Neutrophil (primary cell): ENCODE measurements around the gene MARS1.
A peak's percentile ranks its signal among the peaks of the same experiment; 100 is the strongest.

ENCODE experiments used
- H3K27ac ChIP-seq: fragments of 200-600 bp; sonication (generic); 2 replicates; pipeline ENCODE4 v1.5.1; 2016; ENCODE audit warnings: mild to moderate bottlenecking, moderate library complexity
- H3K27me3 ChIP-seq: fragments of 200-600 bp; sonication (generic); 2 replicates; pipeline ENCODE4 v1.6.0; 2016; ENCODE audit warnings: mild to moderate bottlenecking
- H3K36me3 ChIP-seq: fragments of 200-600 bp; sonication (generic); 2 replicates; pipeline ENCODE4 v1.5.1; 2017
- H3K4me1 ChIP-seq, 2 experiments: fragments of 200-600 bp in 1 of 2; sonication (generic) in 1 of 2; 1 replicate in 1 of 2; 2 replicates in 1 of 2; pipeline versions ENCODE4 v1.5.1 to v1.6.1; 2013 to 2016; ENCODE audit warnings: low read depth in 1 of 2, low read length in 1 of 2, mild to moderate bottlenecking in 1 of 2, moderate library complexity in 1 of 2; ENCODE audit not compliant: control insufficient read depth in 1 of 2, insufficient read depth in 1 of 2
- H3K4me3 ChIP-seq, 2 experiments: fragments of 200-600 bp in 1 of 2; sonication (generic) in 1 of 2; 1 replicate in 1 of 2; 2 replicates in 1 of 2; pipeline ENCODE4 v1.5.1; 2013 to 2016; ENCODE audit warnings: low read depth in 1 of 2, low read length in 1 of 2, mild to moderate bottlenecking in 1 of 2, moderate library complexity in 1 of 2
- H3K9me3 ChIP-seq: fragments of 200-600 bp; sonication (generic); 2 replicates; pipeline ENCODE4 v1.5.1; 2016
- TF ChIP-seq, protein P1 (sequence below): fragments of 200-600 bp; sonication (generic); IDR thresholded peaks from 2 replicates; pipeline ENCODE4 v1.5.1; 2016; ENCODE audit warnings: antibody characterized with exemption

Gene MARS1

DNA sequence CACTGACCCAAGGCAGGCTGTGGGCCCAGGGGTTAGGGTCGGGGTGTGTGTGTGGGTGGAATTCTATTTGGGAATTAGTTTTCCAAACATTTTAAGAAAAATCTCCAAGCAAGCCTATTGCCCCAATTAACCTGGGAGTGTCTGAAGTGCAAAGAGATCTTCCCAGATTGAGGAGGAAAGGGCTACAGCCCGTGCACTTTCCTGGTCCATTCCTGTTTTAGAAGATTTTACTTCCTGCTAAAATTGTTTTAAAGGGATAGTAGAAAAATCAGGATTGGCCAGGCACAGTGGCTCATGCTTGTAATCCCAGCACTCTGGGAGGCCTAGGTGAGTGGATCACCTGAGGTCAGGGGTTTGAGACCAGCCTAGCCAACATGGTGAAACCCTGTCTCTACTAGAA lies 53.8 kb downstream of the MARS1 start:
- Histone ChIP-seq H3K4me1 (peaks cover 23 to 24% of the 10 kb centered on the region in 2 experiments), H3K9me3 (no peaks in the 10 kb centered on the region), H3K27me3 (no peaks in the 10 kb centered on the region), H3K4me3 (no peak overlapping the region), H3K27ac (no peak overlapping the region), H3K36me3 (peaks cover 53% of the 10 kb centered on the region)
- TF ChIP-seq, protein P1, sequence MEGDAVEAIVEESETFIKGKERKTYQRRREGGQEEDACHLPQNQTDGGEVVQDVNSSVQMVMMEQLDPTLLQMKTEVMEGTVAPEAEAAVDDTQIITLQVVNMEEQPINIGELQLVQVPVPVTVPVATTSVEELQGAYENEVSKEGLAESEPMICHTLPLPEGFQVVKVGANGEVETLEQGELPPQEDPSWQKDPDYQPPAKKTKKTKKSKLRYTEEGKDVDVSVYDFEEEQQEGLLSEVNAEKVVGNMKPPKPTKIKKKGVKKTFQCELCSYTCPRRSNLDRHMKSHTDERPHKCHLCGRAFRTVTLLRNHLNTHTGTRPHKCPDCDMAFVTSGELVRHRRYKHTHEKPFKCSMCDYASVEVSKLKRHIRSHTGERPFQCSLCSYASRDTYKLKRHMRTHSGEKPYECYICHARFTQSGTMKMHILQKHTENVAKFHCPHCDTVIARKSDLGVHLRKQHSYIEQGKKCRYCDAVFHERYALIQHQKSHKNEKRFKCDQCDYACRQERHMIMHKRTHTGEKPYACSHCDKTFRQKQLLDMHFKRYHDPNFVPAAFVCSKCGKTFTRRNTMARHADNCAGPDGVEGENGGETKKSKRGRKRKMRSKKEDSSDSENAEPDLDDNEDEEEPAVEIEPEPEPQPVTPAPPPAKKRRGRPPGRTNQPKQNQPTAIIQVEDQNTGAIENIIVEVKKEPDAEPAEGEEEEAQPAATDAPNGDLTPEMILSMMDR, result no peak

DNA sequence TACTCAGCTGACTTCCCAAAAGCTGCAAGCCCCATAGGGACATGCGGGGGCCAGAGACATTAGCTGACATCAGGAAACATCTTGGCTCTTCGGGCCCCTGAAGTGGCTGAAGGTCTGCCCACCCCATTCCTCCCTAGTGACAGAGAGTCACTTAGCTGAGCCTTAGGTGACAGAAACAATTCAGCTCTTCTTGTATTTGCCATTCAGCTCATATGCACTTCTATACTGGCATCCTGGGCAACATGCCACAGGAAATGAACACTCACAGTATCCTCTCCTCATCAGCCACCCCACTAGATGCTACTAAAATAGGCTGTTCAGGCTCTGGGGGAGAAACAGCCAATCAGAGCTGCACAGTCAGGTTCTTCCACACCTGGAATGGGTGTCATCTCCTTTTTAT lies 55.7 kb downstream of the MARS1 start:
- Histone ChIP-seq H3K4me1 (peaks cover 31 to 32% of the 10 kb centered on the region in 2 experiments), H3K4me3 (no peak overlapping the region), H3K9me3 (no peaks in the 10 kb centered on the region), H3K36me3 (peaks cover 42% of the 10 kb centered on the region), H3K27ac (no peak overlapping the region), H3K27me3 (peaks cover 8% of the 10 kb centered on the region)
- TF ChIP-seq, protein P1, result no peak

DNA sequence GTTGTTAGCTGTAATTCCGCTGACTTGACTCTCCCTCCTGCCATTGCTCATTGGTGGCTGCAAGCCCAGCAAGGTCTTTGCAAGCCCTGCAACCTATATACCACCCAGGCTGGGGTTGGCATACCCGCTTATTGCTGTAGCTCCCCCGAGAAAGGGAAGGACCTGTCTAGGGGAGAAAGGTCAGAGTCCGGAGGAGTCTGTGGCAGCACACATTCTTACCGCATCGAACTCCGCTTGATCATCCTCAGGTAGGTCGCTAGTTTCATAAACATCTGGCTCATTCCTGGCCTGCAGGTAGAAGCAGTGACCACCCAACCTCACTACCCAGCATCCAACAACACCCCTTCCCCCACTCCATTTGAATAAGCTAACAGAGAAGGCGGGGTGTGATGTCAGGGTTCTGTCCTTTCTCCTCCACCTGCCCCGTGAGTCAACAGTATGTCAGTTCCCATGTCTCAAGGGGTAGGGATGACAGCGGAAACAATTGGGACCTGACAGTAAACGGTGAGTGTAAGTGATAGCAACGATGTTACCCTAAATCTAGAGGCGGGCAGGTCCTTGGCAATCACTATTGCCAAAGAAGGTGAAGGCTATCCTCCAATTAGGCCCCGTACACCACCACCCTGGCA lies 58.1 kb downstream of the MARS1 start:
- Histone ChIP-seq H3K36me3 (peaks cover 20% of the 10 kb centered on the region), H3K4me3 (peak overlapping the region; percentile 72 to 92), H3K27me3 (peaks cover 32% of the 10 kb centered on the region), H3K9me3 (no peaks in the 10 kb centered on the region), H3K4me1 (peaks cover 36 to 42% of the 10 kb centered on the region in 2 experiments), H3K27ac (peak overlapping the region; percentile 83)
- TF ChIP-seq, protein P1, result no peak

DNA sequence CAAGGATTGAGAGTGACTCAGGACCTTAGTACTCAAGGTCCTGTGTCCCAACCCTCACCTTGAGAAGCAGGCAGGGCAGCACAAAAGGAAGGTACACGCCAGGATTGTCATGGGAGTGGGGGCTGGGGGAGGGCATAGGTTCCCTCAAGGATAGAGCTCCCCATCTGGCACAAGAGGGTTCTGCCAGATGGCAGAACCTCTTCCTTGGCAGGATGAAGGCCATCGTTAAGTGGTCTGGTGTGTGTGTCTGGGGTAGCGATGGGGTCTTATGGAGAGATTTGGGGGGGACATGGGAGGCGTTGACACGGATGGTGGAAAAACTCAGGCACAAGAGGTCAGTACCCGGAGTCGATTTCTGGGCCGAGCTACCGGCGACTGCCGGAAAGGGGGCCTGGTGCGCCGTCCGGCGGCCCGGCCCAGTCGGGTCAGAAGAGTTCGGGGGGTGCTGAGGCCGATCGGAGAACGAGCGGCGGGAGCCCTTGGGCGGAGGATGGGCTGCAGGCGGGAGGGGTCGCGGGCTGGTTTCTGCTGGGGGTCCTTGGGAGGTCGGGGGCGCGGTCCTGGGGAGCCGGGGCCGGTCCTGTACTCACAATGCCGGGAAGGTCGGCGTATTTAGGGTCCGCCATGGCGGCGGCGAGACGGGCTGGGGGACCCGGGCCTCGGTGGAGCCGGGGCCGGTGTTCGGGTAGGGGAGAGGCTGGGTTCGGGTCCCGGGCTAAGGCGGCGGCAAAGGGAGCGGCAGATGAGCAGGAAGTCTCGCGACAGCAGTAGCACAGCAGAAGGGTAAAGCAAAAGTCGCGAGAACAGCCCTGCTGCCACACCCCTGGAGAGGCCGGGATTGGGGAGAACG lies 58.8 kb downstream of the MARS1 start, which contains the start of gene DCTN2:
TSS of gene DCTN2 (minus strand) at position 755 of the 850 bp plus-strand sequence. CDS start at position 626, 129 bp downstream.
- peaks cover 39% of the 10 kb centered on the region for H3K27me3 ChIP-seq
- peaks cover 36 to 42% of the 10 kb centered on the region in 2 experiments for H3K4me1 ChIP-seq
- peak within 1 kb of the TSS; percentile 83 for H3K27ac ChIP-seq
- H3K36me3 ChIP-seq, result peaks cover 13% of the 10 kb centered on the region
- H3K9me3 ChIP-seq, result no peaks in the 10 kb centered on the region
- H3K4me3 ChIP-seq, result peak within 1 kb of the TSS; percentile 72 to 92
- TF ChIP-seq, protein P1, result peak; percentile 17

DNA sequence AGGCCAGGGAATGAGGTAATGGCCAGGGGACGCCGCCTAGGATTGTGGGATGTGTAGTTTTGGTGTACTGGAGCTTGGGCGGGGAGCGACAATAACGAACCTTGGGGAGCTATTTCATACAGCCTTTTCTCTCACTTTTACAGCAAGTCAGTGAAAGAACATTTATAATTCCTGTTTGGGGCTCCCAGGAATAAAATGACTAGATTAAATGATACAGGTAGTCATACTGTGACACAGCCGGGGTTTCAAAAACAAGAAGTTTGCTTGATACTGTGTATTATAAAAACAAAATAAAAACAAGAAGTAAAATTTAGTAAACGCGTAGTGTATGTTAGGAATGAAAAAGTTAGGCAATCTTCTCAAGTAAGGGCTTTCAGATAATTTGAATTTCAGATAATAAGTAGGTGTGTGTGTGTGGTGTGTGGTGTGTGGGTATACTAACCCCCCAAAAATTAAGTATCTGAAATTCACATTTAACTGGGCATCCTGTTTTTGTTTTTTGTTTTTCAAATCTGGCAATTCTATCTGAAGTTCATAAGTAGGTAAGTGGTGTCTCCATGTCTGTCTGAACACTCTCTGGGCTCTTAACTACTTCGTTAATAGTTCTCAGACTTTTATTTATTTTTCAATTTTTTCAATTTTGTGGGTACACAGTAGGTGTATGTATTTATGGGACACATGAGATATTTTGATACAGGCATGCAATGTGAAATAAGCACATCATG lies 59.6 kb downstream of the MARS1 start:
- H3K4me3 ChIP-seq, result peak overlapping the region; percentile 72 to 92
- peaks cover 5% of the 10 kb centered on the region for H3K36me3 ChIP-seq
- H3K27ac ChIP-seq, result peak overlapping the region; percentile 83
- peaks cover 36 to 42% of the 10 kb centered on the region in 2 experiments for H3K4me1 ChIP-seq
- H3K27me3 ChIP-seq, result peaks cover 47% of the 10 kb centered on the region
- TF ChIP-seq, protein P1, result no peak
- no peaks in the 10 kb centered on the region for H3K9me3 ChIP-seq
